ENCODE measurements around the gene RSRP1.
"Not testable (repeated sequence)": the region's sequence is repeated elsewhere in the genome, so short reads cannot be mapped to it uniquely, and the experiment has no call there.

The RSRP1 gene

GRCh38 chr1:25247024-25247828, at the start of gene RSRP1:
Gene RSRP1, minus strand, starts transcription at chr1:25247454. Its CDS starts 491 bp downstream, at chr1:25246963.
- peak; percentile 100 for DNase-seq

GRCh38 chr1:25296501-25296900, 49.2 kb upstream of the RSRP1 start:
- DNase-seq = not testable (repeated sequence)

GRCh38 chr1:25294889-25295826, 47.9 kb upstream of the RSRP1 start:
- not testable (repeated sequence) for DNase-seq

GRCh38 chr1:25293426-25293825, 46.2 kb upstream of the RSRP1 start:
- not testable (repeated sequence) for DNase-seq

- DNase-seq = not testable (repeated sequence)
These were observed 42.8 kb upstream of the RSRP1 start for GRCh38 chr1:25290043-25290442.

- not testable (repeated sequence) for DNase-seq
These were observed 41.4 kb upstream of the RSRP1 start for GRCh38 chr1:25288573-25289101.

- not testable (repeated sequence) for DNase-seq
These were observed 39.9 kb upstream of the RSRP1 start for GRCh38 chr1:25287164-25287563.

GRCh38 chr1:25285862-25286261, 38.6 kb upstream of the RSRP1 start:
- not testable (repeated sequence) for DNase-seq

- DNase-seq = not testable (repeated sequence)
These were observed 32.4 kb upstream of the RSRP1 start for GRCh38 chr1:25279693-25280111.

GRCh38 chr1:25278790-25279189, 31.5 kb upstream of the RSRP1 start:
- DNase-seq = not testable (repeated sequence)

- not testable (repeated sequence) for DNase-seq
These were observed 31.1 kb upstream of the RSRP1 start for GRCh38 chr1:25278358-25278757.

GRCh38 chr1:25277295-25277694, 30.0 kb upstream of the RSRP1 start:
- not testable (repeated sequence) for DNase-seq

- DNase-seq = not testable (repeated sequence)
These were observed 28.4 kb upstream of the RSRP1 start for GRCh38 chr1:25275648-25276047.

- not testable (repeated sequence) for DNase-seq
These were observed 25.0 kb upstream of the RSRP1 start, which contains the start of gene RHD for GRCh38 chr1:25272238-25272637. Gene RHD, plus strand, starts transcription at chr1:25272509. Its CDS starts 39 bp downstream, at chr1:25272548.

- not testable (repeated sequence) for DNase-seq
These were observed 21.0 kb upstream of the RSRP1 start for GRCh38 chr1:25268143-25268760.

GRCh38 chr1:25267288-25268142, 20.3 kb upstream of the RSRP1 start:
- peak; percentile 83 for DNase-seq

GRCh38 chr1:25266554-25267287, 19.5 kb upstream of the RSRP1 start:
- not testable (repeated sequence) for DNase-seq

- not testable (repeated sequence) for DNase-seq
These were observed 13.1 kb upstream of the RSRP1 start for GRCh38 chr1:25260336-25260735.

- DNase-seq = not testable (repeated sequence)
These were observed 12.6 kb upstream of the RSRP1 start for GRCh38 chr1:25259813-25260212.

GRCh38 chr1:25257196-25257595, 9.9 kb upstream of the RSRP1 start:
- DNase-seq = no peak

- no peak for DNase-seq
These were observed 9.3 kb upstream of the RSRP1 start for GRCh38 chr1:25256578-25256965.

All from activated naive CD4-positive, alpha-beta T cell treated with anti-CD3 and anti-CD28 coated beads, Interleukin-2, amount 50 U/mL, for 16 hours (primary cell).